Activated CD4-positive, alpha-beta T cell treated with anti-CD3 and anti-CD28 coated beads for 24 hours (primary cell): Measurements from ENCODE around the gene NUMBL.

Experiments
- DNase-seq, 2 donors: peaks; one replicate each; pipeline ENCODE4 v3.0.0-alpha.2; 2020; ENCODE audit warnings: low read depth in 2 of 2

The NUMBL gene

GRCh38 chr19:40690693-40691420 lies 406 bp upstream of the NUMBL start:
- DNase-seq: peak; percentile 81 to 90

- no peak for DNase-seq
These were observed 957 bp downstream of the NUMBL start for GRCh38 chr19:40689339-40690049.

GRCh38 chr19:40688987-40689338 lies 1.5 kb downstream of the NUMBL start:
- DNase-seq: no peak

- no peak for DNase-seq
These were observed 2.1 kb downstream of the NUMBL start for GRCh38 chr19:40688309-40688708.

- DNase-seq: no peak
These were observed 2.9 kb downstream of the NUMBL start for GRCh38 chr19:40687525-40688016.

GRCh38 chr19:40686882-40687524 lies 3.4 kb downstream of the NUMBL start:
- DNase-seq: no peak

GRCh38 chr19:40685563-40685962 lies 4.9 kb downstream of the NUMBL start:
- DNase-seq: no peak

- DNase-seq: no peak
These were observed 5.4 kb downstream of the NUMBL start for GRCh38 chr19:40685016-40685526.

GRCh38 chr19:40684280-40684679 lies 6.2 kb downstream of the NUMBL start:
- no peak for DNase-seq

GRCh38 chr19:40683437-40683836 lies 7.0 kb downstream of the NUMBL start:
- no peak for DNase-seq

GRCh38 chr19:40682431-40682964 lies 8.0 kb downstream of the NUMBL start:
- no peak for DNase-seq

GRCh38 chr19:40681039-40681438 lies 9.4 kb downstream of the NUMBL start:
- DNase-seq: no peak

GRCh38 chr19:40677156-40677555 lies 13.3 kb downstream of the NUMBL start:
- no peak for DNase-seq

GRCh38 chr19:40674291-40674690 lies 16.2 kb downstream of the NUMBL start:
- DNase-seq: no peak

GRCh38 chr19:40673397-40673796 lies 17.1 kb downstream of the NUMBL start:
- DNase-seq: no peak

- DNase-seq: no peak
These were observed 17.7 kb downstream of the NUMBL start for GRCh38 chr19:40672573-40673299.

- no peak for DNase-seq
These were observed 18.4 kb downstream of the NUMBL start for GRCh38 chr19:40672038-40672437.

- DNase-seq: no peak
These were observed 19.0 kb downstream of the NUMBL start for GRCh38 chr19:40671404-40671803.

GRCh38 chr19:40668991-40669614 lies 21.3 kb downstream of the NUMBL start:
- no peak for DNase-seq

GRCh38 chr19:40667602-40668001 lies 22.8 kb downstream of the NUMBL start:
- no peak for DNase-seq

- no peak for DNase-seq
These were observed 23.5 kb downstream of the NUMBL start for GRCh38 chr19:40666803-40667438.
